Progenitor cell of endocrine pancreas (in vitro differentiated cells): ENCODE results near the gene DGCR2. TPM values are rescaled to one million over a fixed set of nuclear protein-coding genes. Genes with fewer than 3 reads are reported as not detected.

ENCODE experiments used
- DNase-seq: peaks from one replicate; pipeline ENCODE4 v3.0.0; 2021; ENCODE audit warnings: low spot score; ENCODE audit not compliant: unreplicated experiment
- H3K27ac Mint-ChIP-seq: 2 replicates; pipeline ENCODE4 v1.8.0; 2021; ENCODE audit warnings: mild to moderate bottlenecking, moderate library complexity, mixed read lengths
- H3K27me3 Mint-ChIP-seq: 2 replicates; pipeline ENCODE4 v1.8.0; 2021; ENCODE audit warnings: mixed read lengths
- H3K36me3 Mint-ChIP-seq: 2 replicates; pipeline ENCODE4 v1.8.0; 2022; ENCODE audit warnings: mixed read lengths; ENCODE audit not compliant: insufficient read depth
- H3K4me1 Mint-ChIP-seq: 2 replicates; pipeline ENCODE4 v1.8.0; 2021; ENCODE audit warnings: low read depth, mixed read lengths
- H3K4me3 Mint-ChIP-seq: 2 replicates; pipeline ENCODE4 v1.8.0; 2021; ENCODE audit warnings: low read depth, mild to moderate bottlenecking, moderate library complexity, mixed read lengths
- H3K9me3 Mint-ChIP-seq: 2 replicates; pipeline ENCODE4 v1.8.0; 2021; ENCODE audit warnings: low read depth, mixed read lengths
- total RNA-seq: library from RNA; stranded (reverse); gene quantifications from 2 replicates; pipeline ENCODE4 v1.2.1, GENCODE V29; 2021
- TF ChIP-seq, protein P1 (sequence below): fragments of 200-600 bp; sonication (generic); IDR thresholded peaks from one replicate; pipeline ENCODE4 v1.5.0; 2021; ENCODE audit warnings: antibody characterized with exemption, mild to moderate bottlenecking; ENCODE audit not compliant: unreplicated experiment

DGCR2 gene
- total RNA-seq, 1 donor from 2014 or later: 89.1 TPM

DNA sequence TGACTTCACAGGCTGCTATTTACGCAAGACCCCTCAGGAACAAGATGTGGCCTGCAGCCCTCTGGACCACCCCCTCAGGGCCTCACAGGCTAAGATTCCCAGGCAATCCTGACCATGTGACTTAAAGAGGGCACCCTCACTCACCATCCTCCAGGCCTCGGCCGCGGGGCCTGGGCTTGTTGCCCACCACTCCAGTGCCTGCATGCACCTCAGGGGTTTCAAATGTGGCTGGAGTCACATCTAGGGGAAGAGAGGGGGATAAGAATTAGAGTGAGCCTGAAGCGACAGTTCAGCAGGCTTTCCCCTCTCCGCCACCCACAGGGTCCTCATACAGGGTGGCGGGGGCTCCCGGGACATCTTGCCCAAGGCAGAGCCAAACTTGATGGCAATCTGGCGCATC is 20.2 kb upstream of the DGCR2 start:
- H3K27me3 Mint-ChIP-seq: peaks cover 19% of the 10 kb centered on the region
- no peak for DNase-seq
- peak overlapping the region; percentile 56 for H3K4me3 Mint-ChIP-seq
- no peak overlapping the region for H3K27ac Mint-ChIP-seq
- TF ChIP-seq, protein P1, sequence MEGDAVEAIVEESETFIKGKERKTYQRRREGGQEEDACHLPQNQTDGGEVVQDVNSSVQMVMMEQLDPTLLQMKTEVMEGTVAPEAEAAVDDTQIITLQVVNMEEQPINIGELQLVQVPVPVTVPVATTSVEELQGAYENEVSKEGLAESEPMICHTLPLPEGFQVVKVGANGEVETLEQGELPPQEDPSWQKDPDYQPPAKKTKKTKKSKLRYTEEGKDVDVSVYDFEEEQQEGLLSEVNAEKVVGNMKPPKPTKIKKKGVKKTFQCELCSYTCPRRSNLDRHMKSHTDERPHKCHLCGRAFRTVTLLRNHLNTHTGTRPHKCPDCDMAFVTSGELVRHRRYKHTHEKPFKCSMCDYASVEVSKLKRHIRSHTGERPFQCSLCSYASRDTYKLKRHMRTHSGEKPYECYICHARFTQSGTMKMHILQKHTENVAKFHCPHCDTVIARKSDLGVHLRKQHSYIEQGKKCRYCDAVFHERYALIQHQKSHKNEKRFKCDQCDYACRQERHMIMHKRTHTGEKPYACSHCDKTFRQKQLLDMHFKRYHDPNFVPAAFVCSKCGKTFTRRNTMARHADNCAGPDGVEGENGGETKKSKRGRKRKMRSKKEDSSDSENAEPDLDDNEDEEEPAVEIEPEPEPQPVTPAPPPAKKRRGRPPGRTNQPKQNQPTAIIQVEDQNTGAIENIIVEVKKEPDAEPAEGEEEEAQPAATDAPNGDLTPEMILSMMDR: no peak
- H3K36me3 Mint-ChIP-seq: peaks cover 1% of the 10 kb centered on the region
- no peaks in the 10 kb centered on the region for H3K9me3 Mint-ChIP-seq
- peaks cover 12% of the 10 kb centered on the region for H3K4me1 Mint-ChIP-seq

DNA sequence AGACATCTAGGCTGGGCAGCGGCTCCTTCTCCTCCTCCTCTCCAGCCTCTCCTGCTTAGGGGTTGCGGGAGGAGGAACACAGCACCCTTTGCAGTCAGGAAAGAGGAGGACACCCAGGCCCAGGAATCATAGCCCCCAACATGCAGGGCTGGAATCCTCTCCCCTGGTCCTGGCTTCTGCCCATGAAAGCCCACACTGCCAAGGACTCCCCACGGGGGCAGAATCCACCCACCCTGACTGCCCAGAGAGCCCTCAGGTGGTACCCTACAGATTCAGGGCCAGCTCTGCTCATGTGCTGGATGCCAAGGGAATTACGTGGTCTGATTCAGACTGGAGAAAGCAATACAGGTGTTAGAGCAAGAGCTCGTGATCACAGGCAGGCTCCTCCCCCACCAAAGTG is 17.8 kb upstream of the DGCR2 start:
- no peaks in the 10 kb centered on the region for H3K9me3 Mint-ChIP-seq
- peaks cover 12% of the 10 kb centered on the region for H3K4me1 Mint-ChIP-seq
- H3K36me3 Mint-ChIP-seq: peaks cover 6% of the 10 kb centered on the region
- TF ChIP-seq, protein P1: no peak
- H3K4me3 Mint-ChIP-seq: no peak overlapping the region
- H3K27ac Mint-ChIP-seq: no peak overlapping the region
- peaks cover 3% of the 10 kb centered on the region for H3K27me3 Mint-ChIP-seq
- no peak for DNase-seq

DNA sequence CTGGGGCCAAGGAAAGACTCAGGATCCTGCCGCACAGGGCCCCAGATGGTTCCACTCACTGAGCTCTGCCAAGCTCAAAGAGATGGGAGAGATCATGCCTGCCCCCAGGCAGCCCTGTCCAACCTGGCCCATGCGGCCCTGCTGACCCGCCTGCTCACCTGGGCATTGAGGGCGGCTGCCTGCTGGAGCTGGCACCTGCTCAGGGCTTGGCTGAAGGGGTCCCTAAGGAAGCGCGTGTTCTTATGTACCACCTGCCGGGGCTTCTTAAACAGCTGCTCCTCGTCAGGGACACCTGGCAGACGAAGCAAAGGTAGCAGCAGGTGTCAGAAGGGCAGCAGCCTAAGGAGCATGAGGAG is 16.8 kb upstream of the DGCR2 start:
- Mint-ChIP-seq H3K27ac (no peak overlapping the region), H3K4me1 (peaks cover 5% of the 10 kb centered on the region), H3K27me3 (no peaks in the 10 kb centered on the region), H3K4me3 (no peak overlapping the region), H3K36me3 (peaks cover 6% of the 10 kb centered on the region), H3K9me3 (no peaks in the 10 kb centered on the region)
- no peak for DNase-seq
- TF ChIP-seq, protein P1: no peak

- TF ChIP-seq, protein P1: no peak
- DNase-seq: no peak
- peaks cover 2% of the 10 kb centered on the region for H3K4me1 Mint-ChIP-seq
- peaks cover 6% of the 10 kb centered on the region for H3K36me3 Mint-ChIP-seq
- H3K9me3 Mint-ChIP-seq: no peaks in the 10 kb centered on the region
- no peak overlapping the region for H3K27ac Mint-ChIP-seq
- H3K27me3 Mint-ChIP-seq: no peaks in the 10 kb centered on the region
- H3K4me3 Mint-ChIP-seq: no peak overlapping the region
Observed at GRCh38 chr22:19138217-19139000, 16.2 kb upstream of the DGCR2 start.

DNA sequence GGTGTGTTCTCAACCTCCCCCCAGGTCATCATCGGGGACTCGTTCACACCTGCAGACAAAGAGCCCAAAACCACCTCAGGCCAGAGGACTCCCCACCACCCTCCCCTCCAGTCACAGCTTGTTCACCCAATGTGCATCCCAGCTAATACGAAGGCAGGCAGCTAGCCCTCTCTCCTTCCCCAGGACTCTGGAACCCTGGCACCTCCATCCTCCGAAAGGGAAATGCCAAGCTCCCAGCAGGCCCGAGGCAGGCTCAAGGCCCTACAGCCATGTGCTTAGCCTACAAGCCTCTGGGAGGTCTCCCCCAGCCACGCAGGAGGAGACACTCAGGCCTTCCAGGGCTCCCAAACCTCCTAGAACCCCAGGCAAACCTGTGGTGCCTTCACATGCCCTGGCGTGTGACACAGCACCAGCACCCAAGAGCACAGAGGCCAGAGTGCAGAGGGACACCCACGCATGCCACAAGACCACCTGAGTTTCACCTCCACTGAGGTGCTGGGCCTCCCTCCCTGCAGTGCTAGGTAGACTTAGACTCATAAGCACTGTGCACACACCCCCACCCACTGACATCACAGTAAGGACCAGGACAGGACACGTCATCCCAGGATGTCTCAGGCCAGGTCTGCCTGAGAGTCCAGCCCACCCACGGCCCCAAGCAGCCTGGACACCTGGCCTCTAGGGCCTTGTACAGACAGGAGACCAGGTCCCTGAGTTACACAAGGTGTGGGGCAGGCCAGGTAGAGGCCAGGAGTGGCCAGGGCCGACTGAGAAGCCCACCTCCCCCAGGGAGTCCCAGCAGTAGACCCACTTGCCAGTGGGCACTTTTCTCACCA is 15.4 kb upstream of the DGCR2 start:
- Mint-ChIP-seq H3K9me3 (no peaks in the 10 kb centered on the region), H3K4me1 (no peaks in the 10 kb centered on the region), H3K4me3 (no peak overlapping the region), H3K27ac (no peak overlapping the region), H3K36me3 (peaks cover 6% of the 10 kb centered on the region), H3K27me3 (no peaks in the 10 kb centered on the region)
- TF ChIP-seq, protein P1: no peak
- no peak for DNase-seq
